KMS-11 (cell line): ENCODE measurements around the gene ADAMTS2.

Experiments
- H2AFZ ChIP-seq: fragments of 200-600 bp; sonication (generic); 2 replicates; pipeline ENCODE4 v1.6.1; 2016; ENCODE audit warnings: antibody characterized with exemption, mixed run types, low read depth
- H3K27ac ChIP-seq: fragments of 200-600 bp; sonication (generic); 2 replicates; pipeline ENCODE4 v1.6.1; 2016; ENCODE audit warnings: mild to moderate bottlenecking, mixed run types
- H3K27me3 ChIP-seq: fragments of 200-600 bp; sonication (generic); 2 replicates; pipeline ENCODE4 v1.6.1; 2017; ENCODE audit warnings: mild to moderate bottlenecking, low read depth, mixed run types, moderate library complexity; ENCODE audit not compliant: insufficient read depth
- H3K36me3 ChIP-seq: fragments of 200-600 bp; sonication (generic); 2 replicates; pipeline ENCODE4 v1.6.1; 2017; ENCODE audit warnings: mild to moderate bottlenecking, mixed run types; ENCODE audit not compliant: insufficient read depth
- H3K4me1 ChIP-seq: fragments of 200-600 bp; sonication (generic); 2 replicates; pipeline ENCODE4 v1.6.1; 2016; ENCODE audit warnings: mild to moderate bottlenecking, low read depth, mixed run types; ENCODE audit not compliant: poor library complexity, severe bottlenecking
- H3K4me2 ChIP-seq: fragments of 200-600 bp; sonication (generic); 2 replicates; pipeline ENCODE4 v1.7.0; 2016; ENCODE audit warnings: mild to moderate bottlenecking, mixed run types
- H3K4me3 ChIP-seq: fragments of 200-600 bp; sonication (generic); IDR thresholded peaks from 2 replicates; pipeline ENCODE4 v1.6.1; 2017; ENCODE audit warnings: low read depth, low read length, mixed read lengths; ENCODE audit not compliant: insufficient read depth
- H3K79me2 ChIP-seq: fragments of 200-600 bp; sonication (generic); 2 replicates; pipeline ENCODE4 v1.6.1; 2016; ENCODE audit warnings: low read depth, mixed run types; ENCODE audit not compliant: insufficient read depth
- H3K9ac ChIP-seq: fragments of 200-600 bp; sonication (generic); 2 replicates; pipeline ENCODE4 v1.6.1; 2016; ENCODE audit warnings: mild to moderate bottlenecking, mixed run types
- H4K20me1 ChIP-seq: fragments of 200-600 bp; sonication (generic); 2 replicates; pipeline ENCODE4 v1.6.1; 2016; ENCODE audit warnings: mild to moderate bottlenecking, mixed run types; ENCODE audit not compliant: insufficient read depth
- TF ChIP-seq, protein P1 (sequence below): fragments of 200-600 bp; sonication (generic); conservative IDR thresholded peaks from 2 replicates; pipeline ENCODE4 v1.6.1; 2017; ENCODE audit warnings: low read depth, mild to moderate bottlenecking, antibody characterized with exemption, low read length, moderate library complexity, mixed read lengths

The ADAMTS2 gene

DNA sequence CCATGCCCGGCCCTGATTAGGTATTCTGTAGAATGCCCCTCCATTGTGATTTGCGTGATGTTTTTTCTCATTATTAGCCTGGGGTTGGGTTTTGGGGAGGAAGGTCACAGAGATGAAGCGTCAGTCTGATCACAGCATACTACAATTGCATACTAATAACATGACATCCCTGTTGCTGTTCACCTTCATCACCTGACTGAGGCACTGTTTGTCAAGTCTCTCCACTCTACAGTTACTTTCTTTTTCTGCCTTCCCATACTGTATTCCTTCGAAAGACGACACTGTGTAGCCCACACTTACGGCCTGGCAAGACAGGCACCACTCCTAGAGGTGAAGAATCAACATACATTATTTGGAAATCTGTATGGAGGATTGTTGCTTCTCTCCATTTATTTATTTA, 279.6 kb downstream of the ADAMTS2 start:
- Histone ChIP-seq H3K4me2 (no peak overlapping the region), H3K9ac (no peak overlapping the region), H3K79me2 (no peaks in the 10 kb centered on the region), H2AFZ (no peak overlapping the region), H4K20me1 (no peaks in the 10 kb centered on the region), H3K4me1 (no peaks in the 10 kb centered on the region), H3K4me3 (no peak overlapping the region), H3K27me3 (no peaks in the 10 kb centered on the region), H3K36me3 (no peaks in the 10 kb centered on the region), H3K27ac (no peak overlapping the region)
- TF ChIP-seq, protein P1, sequence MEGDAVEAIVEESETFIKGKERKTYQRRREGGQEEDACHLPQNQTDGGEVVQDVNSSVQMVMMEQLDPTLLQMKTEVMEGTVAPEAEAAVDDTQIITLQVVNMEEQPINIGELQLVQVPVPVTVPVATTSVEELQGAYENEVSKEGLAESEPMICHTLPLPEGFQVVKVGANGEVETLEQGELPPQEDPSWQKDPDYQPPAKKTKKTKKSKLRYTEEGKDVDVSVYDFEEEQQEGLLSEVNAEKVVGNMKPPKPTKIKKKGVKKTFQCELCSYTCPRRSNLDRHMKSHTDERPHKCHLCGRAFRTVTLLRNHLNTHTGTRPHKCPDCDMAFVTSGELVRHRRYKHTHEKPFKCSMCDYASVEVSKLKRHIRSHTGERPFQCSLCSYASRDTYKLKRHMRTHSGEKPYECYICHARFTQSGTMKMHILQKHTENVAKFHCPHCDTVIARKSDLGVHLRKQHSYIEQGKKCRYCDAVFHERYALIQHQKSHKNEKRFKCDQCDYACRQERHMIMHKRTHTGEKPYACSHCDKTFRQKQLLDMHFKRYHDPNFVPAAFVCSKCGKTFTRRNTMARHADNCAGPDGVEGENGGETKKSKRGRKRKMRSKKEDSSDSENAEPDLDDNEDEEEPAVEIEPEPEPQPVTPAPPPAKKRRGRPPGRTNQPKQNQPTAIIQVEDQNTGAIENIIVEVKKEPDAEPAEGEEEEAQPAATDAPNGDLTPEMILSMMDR: no peak

DNA sequence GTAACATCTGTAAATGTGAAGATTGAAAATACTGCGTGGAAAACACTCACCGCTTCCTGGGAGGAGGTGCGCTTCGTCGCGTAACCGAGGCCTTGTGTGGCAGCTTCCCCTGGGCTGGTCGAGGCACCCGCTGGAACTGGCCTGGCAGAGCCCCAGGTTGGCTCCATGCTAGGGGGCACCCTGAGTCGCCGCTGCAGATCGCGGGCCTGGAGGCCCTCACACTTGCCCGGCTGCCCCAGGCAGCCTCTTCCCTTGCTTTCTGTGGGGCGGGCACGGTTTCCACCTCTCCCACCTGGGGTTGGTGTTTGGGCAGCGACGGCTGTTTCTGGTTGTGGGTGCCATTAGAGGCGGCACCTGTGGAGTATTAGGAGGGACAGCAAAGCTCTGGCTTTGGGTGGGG, 284.2 kb downstream of the ADAMTS2 start:
- Histone ChIP-seq H3K4me1 (no peaks in the 10 kb centered on the region), H3K9ac (no peak overlapping the region), H3K4me3 (no peak overlapping the region), H4K20me1 (no peaks in the 10 kb centered on the region), H3K79me2 (no peaks in the 10 kb centered on the region), H3K27ac (no peak overlapping the region), H3K27me3 (no peaks in the 10 kb centered on the region), H3K36me3 (no peaks in the 10 kb centered on the region), H2AFZ (no peak overlapping the region), H3K4me2 (no peak overlapping the region)
- TF ChIP-seq, protein P1: no peak
